GM20431 (cell line): Measurements from ENCODE around the gene TOMM6.

Source experiments
- in situ Hi-C: fragments of 300-500 bp; cut with MseI, MboI; formaldehyde crosslinking; loops from one replicate; pipeline ENCODE4 v1.15.0; 2020; ENCODE audit warnings: low sequenced_read_pairs; ENCODE audit not compliant: unreplicated experiment

TOMM6 gene

DNA sequence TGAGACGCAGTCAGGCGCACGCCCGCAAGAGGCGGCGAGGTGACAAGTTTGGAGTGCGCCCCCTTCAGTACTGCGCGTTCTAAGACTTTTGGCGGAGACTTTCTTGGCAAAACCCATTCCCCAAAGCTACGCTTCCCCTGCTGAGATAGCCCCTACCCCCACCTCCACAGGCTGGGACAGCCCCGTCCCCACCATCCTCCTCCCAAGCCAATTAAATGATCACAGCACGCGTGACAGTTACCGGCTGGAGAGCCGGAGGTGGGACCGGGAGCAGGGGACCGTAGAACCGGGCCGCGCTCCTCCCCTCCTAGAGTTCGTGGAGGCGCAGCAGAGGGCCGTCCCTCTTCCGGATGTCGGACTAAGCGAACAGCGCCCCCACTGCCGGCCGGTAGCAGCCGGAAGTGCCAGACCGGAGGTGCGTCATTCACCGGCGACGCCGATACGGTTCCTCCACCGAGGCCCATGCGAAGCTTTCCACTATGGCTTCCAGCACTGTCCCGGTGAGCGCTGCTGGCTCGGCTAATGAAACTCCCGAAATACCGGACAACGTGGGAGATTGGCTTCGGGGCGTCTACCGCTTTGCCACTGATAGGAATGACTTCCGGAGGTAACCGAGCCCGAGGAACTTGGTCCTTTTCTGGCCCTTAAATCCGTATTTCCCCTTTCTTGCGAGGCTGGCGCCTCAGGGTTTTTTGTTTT, at the start of gene TOMM6:
Gene TOMM6, plus strand, starts transcription at position 476 of the 699 bp plus-strand sequence. Its CDS starts 4 bp downstream, at position 480.
- in situ Hi-C loops = no loop called here

DNA sequence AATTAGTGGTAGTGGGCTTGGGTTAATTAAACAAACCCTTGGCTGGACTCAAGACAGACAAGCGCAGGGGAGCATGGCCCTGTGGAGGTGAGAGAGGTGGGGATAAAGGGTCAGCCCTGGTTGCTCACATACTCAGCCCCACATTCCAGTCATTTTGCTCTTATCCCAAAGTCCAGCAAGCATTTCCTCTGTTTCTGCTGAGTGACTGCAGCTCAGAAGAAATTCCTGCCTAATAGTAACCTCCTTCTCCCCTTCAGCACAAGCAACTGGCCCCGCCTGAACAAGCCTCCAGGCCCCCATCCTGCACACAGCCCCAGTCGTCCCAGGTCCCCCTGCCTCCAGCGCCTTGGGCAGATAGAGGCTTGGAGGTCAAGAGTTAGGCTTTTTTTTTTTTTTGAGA, 48.5 kb upstream of the TOMM6 start:
- in situ Hi-C loops = no loop called here

DNA sequence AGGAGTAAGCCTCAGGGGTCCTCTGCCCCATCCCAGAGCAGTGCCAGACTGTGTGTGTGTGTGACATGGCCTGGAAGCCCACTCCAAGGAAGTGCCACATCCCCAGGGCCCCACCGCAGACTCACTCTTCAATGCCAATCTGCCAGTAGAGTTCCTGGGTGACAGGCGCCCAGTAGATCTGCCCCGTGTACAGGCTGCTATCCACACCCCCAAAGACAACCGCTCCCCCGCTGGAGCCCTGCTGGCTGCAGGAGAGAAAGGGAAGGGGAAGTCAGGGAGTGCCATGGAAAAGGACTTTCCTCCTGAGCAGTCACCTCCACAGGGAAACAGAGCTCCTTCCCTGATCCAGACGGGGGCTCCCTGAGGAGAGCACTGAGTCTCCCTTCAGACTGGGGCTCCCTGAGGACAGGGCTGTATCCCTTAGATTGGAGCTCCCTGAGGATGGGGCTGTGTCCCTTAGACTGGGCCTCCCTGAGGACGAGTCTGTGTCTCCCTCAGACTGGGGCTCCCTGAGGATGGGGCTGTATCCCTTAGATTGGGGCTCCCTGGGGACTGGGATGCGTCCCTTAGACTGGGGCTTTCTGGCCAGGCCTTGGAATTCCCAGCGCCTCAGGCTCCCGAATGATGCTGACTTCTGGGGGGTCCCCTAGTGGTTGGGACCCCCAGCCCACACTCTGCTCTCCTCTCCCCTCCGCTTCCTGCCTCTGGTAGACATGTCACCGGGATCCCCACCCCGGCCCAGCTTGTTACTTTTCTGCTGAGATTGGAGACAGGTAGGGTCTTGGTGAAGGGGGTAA, 46.9 kb upstream of the TOMM6 start:
- in situ Hi-C loops = no loop called here

DNA sequence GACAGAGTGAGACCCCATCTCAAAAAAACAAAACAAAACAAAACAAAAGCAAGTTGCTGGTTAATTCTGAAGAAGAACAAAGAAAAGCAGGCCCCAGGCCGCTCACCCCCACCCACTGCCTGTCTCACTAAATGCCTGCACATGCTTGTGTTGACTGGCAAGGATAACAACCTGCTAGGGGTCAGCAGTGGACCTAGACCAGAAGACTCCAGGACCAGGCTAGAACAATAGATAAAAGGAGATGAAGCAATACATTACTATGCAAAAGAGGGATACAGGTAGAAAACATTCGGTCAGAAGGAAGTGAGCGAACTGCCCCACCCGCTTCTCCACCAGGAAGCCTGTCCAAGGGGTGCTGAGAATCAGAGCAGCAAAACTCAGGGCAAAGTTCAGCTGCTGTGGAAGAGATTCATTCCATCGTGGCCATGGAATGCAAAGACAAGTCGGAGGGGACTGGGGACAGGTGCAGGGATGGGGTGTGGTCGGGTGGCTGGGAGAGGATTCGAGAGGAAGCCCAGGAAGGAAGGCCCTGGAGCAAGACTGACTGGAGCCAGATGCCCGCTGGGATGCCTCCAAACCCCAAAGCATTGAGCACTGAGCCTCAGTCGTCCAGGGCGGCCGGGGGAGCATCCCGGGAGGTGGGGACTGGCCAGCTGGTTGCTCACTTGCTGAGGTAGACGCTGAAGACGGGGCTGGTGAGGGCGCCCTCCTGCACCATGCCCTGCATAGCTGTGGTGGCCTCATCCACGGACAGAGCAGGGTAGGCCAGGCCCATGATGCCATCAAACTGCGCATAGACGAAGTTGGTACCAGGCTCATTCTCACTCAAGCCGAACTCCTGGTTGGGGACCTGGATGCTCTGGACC, 45.6 kb upstream of the TOMM6 start:
- in situ Hi-C loops = no loop called here

DNA sequence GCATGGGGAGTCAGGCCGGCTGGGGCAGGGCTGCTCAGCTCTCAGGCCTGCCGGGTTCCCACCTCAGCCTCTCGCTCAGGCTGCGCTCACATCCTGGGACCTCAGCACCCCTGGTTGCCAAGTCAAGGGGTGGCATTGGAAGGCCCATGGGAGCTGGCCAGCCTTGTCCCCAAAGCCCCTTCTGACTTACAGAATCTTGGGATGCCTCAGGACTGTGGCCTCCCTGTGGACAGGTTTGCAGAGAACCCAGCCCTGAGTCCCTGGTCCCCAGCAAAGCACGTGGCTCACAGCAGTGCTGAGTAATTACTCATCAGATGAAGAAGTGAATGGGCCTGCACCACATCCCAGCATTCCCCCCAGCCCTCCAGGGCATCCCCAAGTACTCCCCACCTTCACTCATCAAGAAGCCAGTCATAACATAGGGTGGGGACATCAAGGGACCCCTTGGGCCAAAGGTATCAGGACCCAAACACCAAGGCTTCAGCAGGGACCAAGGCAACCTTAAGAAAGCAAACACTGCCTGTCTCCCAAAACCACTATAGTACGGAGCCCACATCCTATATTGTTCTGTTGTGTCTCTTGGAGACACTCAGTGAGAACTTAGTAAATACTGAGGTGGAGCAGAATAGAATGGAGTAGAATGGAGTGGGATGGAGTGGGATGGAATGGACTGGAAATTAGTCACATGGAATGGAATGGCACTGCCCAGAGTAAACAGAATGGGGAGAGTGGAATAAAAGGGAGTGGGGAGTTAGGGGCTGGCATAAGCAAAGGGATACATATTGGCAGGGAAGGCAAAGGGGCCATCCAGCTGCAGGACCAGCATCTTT, 43.9 kb upstream of the TOMM6 start:
- in situ Hi-C loops = no loop called here

DNA sequence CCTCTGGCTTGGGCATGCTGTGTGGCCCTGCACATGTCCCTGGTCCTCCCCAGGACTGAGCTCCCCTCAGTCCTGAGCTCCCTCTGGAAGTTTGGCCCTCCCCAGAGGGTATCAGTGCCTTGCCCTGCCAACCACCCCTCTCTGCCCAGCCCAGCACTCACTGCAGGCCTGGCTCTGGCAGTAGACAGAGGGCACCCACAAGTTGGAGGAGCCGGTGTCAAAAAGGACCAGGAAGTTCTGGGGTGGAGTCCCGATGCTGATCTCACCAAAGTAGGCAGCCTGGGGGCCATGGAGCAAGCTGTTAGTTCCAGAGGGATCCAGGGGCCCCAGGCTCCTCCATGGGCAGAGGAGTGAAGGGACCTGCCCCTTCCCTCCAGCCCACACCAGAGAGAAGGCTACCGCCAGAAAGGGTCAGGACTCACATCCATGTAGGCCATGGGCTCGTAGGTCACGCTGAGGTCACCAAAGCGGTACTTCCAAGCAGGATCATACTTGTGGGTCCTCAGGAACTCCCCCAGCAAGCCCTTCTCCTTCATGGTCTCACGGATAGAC, 43.2 kb upstream of the TOMM6 start:
- in situ Hi-C loops = no loop called here

DNA sequence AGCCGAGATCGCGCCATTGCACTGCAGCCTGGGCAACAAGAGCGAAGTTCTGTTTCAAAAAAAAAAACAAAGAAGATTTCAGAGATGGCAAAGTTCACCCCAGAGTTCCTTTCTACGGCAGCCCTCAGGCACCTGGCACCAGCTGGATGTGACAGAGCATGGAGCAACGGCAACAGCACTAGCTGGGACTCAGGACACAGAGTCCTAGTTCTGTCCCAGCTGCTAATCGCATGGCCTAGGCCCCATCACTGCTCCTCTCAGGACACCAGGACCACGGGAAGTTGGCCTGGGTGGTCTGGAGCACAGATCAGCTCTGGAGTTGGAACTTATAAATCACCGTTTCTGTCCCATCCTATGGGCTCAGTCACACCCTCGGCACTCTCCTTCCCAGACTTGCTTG, 41.4 kb upstream of the TOMM6 start:
- in situ Hi-C loops = no loop called here

DNA sequence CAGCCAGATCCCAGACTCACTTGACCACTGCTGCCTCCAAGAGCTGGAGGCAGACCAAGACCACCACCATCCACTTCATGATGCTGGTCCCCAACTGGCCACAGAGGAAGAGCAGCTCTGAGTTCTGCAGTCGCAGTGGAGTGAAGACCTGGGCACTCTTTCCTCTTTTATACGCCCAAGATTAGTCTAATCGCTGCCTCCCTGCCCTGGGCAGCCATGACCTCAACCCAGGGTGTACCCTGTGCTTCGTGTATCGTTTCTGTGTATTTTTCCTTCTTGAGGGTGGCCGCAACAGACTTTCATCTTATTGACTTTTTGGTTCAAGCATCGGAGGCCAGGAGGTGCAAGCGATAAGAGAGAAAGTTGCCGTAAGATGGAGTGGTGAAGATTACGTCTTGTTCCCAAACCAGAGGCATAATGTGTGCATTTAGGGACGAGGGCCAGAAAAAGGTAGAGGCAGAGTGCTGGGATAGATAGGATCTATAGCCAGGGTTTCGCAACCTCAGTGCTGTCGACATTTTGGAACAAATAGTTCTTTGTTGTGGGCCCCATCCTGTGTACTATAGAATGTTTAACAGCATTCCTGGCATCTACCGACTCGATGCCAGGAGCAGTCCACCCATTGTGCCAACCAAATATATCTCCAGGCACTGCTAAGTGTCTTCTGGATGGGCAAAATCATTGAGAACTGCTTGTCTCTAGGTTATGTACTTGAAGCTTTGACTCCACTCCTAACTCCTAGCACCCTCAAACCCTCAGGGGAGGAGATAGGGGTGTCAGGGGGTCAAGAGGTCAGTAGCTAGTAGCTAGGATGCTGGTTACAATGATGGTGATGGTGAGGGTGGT, 40.0 kb upstream of the TOMM6 start, which contains the start of gene PGC:
Gene PGC, minus strand, starts transcription at position 142 of the 846 bp plus-strand sequence. Its CDS starts 63 bp downstream, at position 79.
- in situ Hi-C loops = no loop called here

DNA sequence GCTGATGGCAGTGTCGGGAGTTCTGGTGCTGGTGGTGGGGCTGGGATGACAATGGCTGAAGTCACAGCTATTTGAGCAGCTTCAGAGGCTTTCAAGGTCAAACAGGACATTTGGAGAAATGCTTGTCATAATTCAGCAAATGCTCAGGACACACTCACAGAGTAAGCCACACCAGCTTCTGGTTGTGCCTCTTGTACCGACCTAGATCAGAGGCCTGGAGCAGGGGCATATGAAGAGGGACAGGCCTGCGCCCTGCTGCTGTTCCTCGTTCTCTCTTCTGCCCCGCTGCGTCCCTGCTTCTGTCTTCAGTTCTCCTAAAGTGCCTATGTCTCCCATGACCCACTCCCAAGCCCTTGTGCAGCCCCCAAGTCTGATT, 39.4 kb upstream of the TOMM6 start:
- in situ Hi-C loops = no loop called here

DNA sequence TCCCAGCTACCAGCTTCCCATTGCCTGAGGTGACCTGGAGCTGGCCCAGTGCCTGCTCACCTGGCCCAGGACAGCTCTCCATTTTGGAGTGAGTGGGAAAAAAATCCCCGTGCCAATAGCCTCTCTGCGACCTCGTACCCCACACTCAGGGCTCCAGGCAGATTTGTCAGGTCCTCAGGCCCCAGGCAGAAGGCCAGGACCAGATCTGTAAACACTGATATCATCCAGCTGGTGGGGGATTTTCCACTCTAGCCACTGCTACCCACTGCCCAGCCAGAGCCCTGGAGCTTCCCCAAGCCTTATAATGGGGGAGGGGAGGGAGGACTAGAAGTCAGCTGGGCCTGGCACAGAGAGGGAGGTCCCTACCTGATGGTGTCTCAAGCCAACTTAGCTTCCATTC, 39.0 kb upstream of the TOMM6 start:
- in situ Hi-C loops = no loop called here

DNA sequence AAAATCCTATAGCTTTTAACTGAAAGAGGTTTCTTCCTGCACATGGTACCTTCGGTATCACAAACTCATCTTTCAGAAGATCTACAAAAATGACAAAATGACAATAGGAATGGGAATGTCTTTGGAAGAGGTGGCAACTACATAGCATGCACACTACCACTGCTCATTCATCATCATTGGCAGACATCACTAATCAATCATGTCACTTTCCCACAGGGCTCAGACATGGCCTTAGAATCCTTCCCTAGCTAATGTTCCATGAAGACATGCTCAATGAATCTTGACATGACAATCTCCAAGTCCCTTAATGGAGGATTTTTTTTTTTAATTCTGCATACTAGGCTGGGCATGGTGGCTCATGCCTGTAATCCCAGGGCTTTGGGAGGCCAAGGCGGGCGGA, 37.1 kb upstream of the TOMM6 start:
- in situ Hi-C loops = no loop called here

DNA sequence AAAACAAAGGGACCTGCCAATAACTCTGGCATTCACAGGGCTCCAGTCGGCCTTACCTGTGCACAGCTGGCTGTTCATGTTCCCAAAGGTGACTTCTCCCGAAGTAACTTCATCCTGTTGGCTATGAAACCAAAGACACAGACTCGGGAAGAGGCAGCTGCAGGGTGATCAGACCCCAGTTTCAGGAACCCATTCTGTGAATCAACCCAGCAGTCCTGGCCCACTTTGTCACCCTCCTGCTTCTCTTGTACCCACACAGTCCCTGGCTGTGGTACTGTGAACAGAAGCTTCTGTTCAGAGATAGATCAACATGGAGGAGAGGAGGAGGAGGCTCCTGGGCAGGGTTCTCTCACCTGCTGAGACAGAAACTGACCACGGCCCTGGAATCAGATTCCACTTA, 31.6 kb upstream of the TOMM6 start:
- in situ Hi-C loops = no loop called here

DNA sequence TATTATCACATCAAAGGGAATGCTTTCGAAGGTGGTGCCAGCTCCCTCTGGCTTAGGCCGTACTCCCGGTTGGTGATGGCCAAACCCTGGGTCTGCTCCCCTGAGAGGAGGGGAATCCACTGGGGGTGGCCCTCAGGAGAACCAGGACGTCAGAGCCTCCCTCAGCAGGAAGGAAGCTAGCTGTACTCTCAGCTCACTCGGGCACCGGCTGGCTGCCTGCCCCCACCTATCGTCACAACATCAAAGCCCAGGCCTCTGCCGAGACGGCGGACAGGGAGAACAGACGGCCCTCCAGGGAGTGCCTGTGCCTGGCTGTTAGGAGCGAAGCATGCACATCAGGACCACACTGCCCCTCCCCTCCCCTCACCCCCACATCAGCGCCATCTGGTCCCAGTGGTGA, 31.1 kb upstream of the TOMM6 start:
- in situ Hi-C loops = no loop called here

DNA sequence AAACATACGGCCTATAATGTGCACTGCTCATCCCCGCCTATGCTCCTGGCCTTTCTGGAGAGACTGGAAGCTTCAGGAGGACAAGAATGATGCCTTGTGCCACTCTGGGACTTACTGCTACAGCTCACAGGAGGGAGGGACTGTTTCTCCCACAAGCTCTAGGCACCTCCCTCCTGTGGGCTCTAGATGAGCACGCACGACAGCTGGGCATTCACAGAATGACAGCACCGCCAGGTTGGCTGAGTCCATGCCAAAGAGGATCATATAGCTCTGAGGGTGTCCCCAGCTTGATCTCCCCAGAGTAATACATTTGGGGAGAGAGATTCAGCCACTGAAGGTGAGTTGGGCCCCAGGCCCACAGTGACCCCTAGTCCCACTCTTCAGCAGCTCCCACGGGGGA, 30.2 kb upstream of the TOMM6 start:
- in situ Hi-C loops = no loop called here

DNA sequence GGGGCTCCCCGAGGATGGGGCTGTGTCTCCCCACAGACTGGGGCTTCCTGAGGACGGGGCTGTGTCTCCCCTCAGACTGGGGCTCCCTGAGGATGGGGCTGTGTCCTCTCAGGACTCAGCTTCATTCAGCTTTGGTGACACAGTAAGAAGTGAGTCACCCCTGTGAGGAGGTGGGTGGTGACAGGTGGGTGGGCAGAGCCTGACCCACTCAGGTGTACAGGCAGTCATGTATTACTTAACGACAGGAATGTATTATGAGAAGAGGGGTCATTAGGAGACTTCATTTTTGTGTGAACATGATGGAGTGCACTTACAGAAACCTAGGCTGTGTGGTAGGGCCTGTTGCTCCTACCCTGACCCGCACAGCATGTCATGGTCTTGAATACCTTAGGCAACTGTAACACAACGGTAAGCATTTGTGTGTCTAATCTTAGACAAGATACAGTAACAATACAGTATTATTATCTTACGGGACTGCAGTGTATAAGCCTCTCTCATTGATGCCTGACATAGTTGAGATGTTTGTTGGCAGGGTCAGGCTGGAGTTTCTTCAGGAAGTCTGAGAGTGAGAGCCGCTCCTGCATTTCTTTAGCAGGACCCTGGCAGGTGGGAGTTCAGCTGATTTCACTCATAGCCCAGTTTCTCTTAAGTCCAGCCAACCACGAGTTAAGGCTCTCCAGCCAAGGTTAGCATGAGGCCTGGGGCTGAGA, 29.4 kb upstream of the TOMM6 start:
- in situ Hi-C loops = no loop called here

DNA sequence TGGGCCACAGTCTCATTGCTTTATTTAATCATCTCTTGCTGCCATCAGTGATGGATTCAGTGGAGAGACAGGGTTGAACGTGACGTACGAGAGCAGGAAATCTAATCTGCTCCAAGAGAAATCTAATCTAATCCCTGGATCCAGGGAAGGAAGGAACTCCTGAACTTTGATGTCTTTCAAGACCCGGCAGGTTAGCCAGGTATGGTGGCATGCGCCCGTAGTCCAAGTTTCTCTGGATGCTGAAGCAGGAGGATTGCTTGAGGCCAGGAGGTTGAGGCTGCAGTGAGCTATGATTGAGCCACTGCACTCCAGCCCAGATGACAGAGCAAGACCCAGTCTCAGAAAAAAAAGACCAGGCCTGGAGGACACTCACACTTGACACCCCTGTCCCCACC, 28.9 kb upstream of the TOMM6 start:
- in situ Hi-C loops = no loop called here

DNA sequence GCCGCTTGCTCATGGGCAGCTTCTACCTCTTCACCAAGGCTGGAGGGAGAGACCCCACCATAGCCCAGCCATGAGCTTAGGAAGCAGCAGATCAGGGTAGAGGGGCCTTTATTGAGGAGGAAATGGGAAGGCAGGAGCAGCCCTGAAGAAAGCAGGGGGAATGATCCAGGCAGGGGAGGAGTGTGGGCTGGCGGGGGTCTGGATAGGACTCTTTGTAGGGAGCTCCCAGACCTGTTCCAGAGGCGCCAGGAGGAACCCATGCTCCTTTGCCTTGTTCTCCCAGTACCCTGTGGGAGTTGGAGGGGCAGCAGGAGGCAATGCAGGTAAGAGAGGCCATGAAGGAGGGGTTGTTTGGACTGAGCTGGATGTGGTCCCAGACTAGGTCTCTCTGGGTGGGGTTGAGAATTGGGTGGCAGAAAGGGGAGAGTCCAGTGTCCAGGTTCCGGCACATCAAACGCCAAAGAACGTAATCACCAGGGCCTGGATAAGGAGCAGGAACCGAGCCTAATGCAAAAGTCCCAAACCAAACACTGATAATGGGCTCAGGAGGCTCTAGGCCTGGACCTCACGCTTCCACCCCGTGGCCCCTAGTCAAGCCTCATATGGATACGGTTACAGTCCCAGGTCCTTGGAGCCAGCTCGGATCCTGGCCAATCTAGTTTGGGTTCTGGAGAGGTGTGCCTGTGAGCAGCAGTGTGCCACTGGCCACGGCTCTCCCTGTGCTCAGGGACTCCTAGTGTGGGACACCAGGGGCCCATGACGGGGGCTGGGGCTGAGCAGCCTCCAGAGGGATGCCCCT, 28.2 kb upstream of the TOMM6 start:
- in situ Hi-C loops = no loop called here
